Psoas muscle (tissue), 8 donors: ENCODE measurements around the gene WNT7B. TPM values are rescaled to one million over a fixed set of nuclear protein-coding genes. Genes with fewer than 3 reads are reported as not detected.

Source experiments
- ATAC-seq, 4 donors: fragments of 200-7000 bp; cut with Tn5 transposase; one replicate each; pipeline ENCODE4 v1.9.1; 2020; ENCODE audit warnings: moderate library complexity in 3 of 4, mild to moderate bottlenecking in 2 of 4
- DNase-seq, 2 donors: peaks; one replicate each; pipeline ENCODE4 v3.0.0-alpha.2; 2020
- H3K27ac ChIP-seq: fragments of 200-600 bp; one replicate; pipeline ENCODE4 v1.8.0; 2022
- H3K27me3 ChIP-seq, 3 donors: fragments of 200-600 bp in 1 of 3; one replicate each; pipeline versions ENCODE4 v1.6.1 to v1.8.0; 2013 to 2022; ENCODE audit warnings: low read length in 2 of 3, mild to moderate bottlenecking in 2 of 3, moderate library complexity in 1 of 3; ENCODE audit not compliant: insufficient read depth in 3 of 3
- H3K36me3 ChIP-seq, 2 donors: fragments of 200-600 bp in 1 of 2; one replicate each; pipeline versions ENCODE4 v1.6.1 to v1.8.0; 2013 to 2022; ENCODE audit warnings: low read depth in 1 of 2, mild to moderate bottlenecking in 1 of 2, moderate library complexity in 1 of 2; ENCODE audit not compliant: insufficient read depth in 1 of 2
- H3K4me1 ChIP-seq: fragments of 200-600 bp; one replicate; pipeline ENCODE4 v1.8.0; 2022
- H3K4me3 ChIP-seq: fragments of 200-600 bp; one replicate; pipeline ENCODE4 v1.8.0; 2022; ENCODE audit warnings: mild to moderate bottlenecking
- H3K9me3 ChIP-seq: fragments of 200-600 bp; one replicate; pipeline ENCODE4 v1.8.0; 2022
- WGBS, 3 donors: extraction: QIAGEN DNeasy Blood & Tissue Kit; methylation state at CpG; one replicate each; pipeline versions ENCODE4 v1.1.6 to v1.1.7; 2013; 5-methylcytosine and 5-hydroxymethylcytosine counted together
- intact Hi-C, 2 donors: fragments of 100-400 bp; cut with DNase I; formaldehyde crosslinking; loops; one replicate each; pipeline versions ENCODE4 v1.11.0 to v1.14.2; 2022
- polyA plus RNA-seq, 3 donors: library from polyadenylated mRNA; stranded (reverse); fragments of 200-250 nt; gene quantifications; one replicate each; pipeline ENCODE4 v1.2.3, GENCODE V29; 2013
- total RNA-seq, 4 donors: library from RNA; stranded (reverse); fragmentation: NEBNext Ultra II Directional in 2 of 4; extraction: Animal tissue kit (Norgen Biotek cat#: 25700) in 2 of 4; gene quantifications; one replicate each; pipeline versions ENCODE4 v1.2.1 to v1.2.4, GENCODE V29; 2021 to 2023
- TF ChIP-seq, protein P1 (sequence below): fragments of 200-600 bp; IDR thresholded peaks from one replicate; pipeline ENCODE4 v1.8.0; 2022; ENCODE audit warnings: antibody characterized with exemption
- donor health status: healthy with polysubstance abuse.
- donor health status: DM: no; HTN: no; CAD: no; lungs with moderate emphysema.
- donor health status: Bipolar disorder and iron deficiency.
- donor health status: healthy.
- donor health status: DM: yes; HTN: yes; CAD: no.
- donor health status: DM: no; HTN: no; CAD: no.
- donor health status: DM: no; HTN: no; CAD: no.
- donor health status: DM: yes; HTN: yes; CAD: no.

The WNT7B gene
- total and polyA plus RNA-seq, 7 donors: 0.05 TPM; not detected in 6

- Histone ChIP-seq H3K27me3 (peaks cover 0 to 5% (median 2%) of the 10 kb centered on the region in 3 donors), H3K36me3 (no peaks in the 10 kb centered on the region), H3K4me1 (no peaks in the 10 kb centered on the region), H3K27ac (no peak overlapping the region), H3K4me3 (no peak overlapping the region), H3K9me3 (no peaks in the 10 kb centered on the region)
- DNase-seq (no peak), ATAC-seq (no peak)
- WGBS, 3 donors: 92 to 93% (median 93%) methylated on average over 21 to 29 of the region's 29 CpGs
- TF ChIP-seq, protein P1, sequence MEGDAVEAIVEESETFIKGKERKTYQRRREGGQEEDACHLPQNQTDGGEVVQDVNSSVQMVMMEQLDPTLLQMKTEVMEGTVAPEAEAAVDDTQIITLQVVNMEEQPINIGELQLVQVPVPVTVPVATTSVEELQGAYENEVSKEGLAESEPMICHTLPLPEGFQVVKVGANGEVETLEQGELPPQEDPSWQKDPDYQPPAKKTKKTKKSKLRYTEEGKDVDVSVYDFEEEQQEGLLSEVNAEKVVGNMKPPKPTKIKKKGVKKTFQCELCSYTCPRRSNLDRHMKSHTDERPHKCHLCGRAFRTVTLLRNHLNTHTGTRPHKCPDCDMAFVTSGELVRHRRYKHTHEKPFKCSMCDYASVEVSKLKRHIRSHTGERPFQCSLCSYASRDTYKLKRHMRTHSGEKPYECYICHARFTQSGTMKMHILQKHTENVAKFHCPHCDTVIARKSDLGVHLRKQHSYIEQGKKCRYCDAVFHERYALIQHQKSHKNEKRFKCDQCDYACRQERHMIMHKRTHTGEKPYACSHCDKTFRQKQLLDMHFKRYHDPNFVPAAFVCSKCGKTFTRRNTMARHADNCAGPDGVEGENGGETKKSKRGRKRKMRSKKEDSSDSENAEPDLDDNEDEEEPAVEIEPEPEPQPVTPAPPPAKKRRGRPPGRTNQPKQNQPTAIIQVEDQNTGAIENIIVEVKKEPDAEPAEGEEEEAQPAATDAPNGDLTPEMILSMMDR: no peak
- intact Hi-C loops: no loop called here
These were observed 54.3 kb downstream of the WNT7B start for GRCh38 chr22:45922661-45923060.

DNA sequence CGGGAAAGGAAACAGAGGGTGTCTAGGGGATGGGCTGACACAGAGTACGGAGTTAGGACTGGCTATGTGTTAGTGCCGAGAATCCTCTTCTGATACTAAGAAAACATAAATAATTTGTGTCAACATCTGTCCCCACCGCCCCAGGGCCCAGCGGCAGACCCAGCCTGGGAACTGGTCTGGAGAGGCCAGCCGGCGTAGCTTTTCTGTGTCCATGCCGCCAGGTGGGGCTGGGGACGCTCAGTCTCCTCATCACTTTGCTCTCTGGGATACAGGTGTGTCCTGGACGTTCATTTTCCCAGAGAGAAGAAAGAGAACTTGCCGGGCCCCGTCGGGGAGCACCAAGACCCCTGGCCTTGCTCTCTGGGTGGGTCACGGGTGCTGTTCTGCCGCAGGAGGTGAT is 54.7 kb downstream of the WNT7B start:
- no peaks in the 10 kb centered on the region for H3K9me3 ChIP-seq
- WGBS, 3 donors: 76 to 80% (median 80%) methylated on average over 13 to 15 of the region's 15 CpGs
- TF ChIP-seq, protein P1: no peak
- H3K4me3 ChIP-seq: no peak overlapping the region
- no peaks in the 10 kb centered on the region for H3K4me1 ChIP-seq
- no peaks in the 10 kb centered on the region for H3K36me3 ChIP-seq
- no peak for ATAC-seq
- intact Hi-C loops: no loop called here
- H3K27ac ChIP-seq: no peak overlapping the region
- peaks cover 0 to 5% (median 2%) of the 10 kb centered on the region in 3 donors for H3K27me3 ChIP-seq
- DNase-seq: no peak

DNA sequence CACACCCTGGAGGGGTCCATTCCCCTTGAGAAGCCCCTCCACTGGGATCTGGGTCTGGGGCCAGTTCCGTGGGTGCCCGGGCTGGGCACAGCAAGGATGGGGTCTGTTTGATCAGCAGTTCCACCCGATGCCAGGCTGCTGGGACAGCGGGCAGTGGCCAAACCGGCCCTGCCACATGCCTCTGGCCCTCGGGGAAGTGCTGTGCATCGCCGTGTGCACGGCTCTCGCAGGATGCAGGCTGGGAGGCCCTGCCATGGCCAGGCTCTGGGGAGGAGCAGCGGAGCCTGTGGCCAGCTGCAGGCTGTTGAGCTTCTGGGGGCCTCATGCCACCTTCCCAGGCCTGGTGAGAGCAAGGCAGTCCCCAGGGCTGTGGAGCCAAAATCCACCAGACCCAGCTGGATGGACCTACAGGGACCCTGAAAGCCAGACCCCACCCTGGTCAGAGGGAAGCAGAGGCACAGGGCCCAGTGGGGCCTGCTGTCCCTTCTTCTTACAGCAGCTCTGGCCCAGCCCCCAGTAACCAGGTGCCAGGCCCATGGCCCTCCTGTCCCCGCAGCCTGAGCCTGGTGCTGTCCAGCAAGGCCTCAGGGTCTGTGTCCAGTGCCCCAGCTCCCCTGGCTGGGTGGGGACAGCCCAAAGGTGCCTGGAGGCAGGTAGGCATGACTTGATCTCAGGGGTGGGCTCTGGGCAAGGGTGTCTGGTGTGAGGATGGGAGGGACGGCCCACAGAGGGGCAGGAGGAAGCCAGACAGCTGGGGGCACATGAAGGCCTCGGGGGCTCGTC is 57.3 kb downstream of the WNT7B start:
- no peak for ATAC-seq
- intact Hi-C loops: no loop called here
- WGBS, 3 donors: 72 to 81% (median 77%) methylated on average over 9 to 15 of the region's 15 CpGs

GRCh38 chr22:45918459-45919370 is 58.2 kb downstream of the WNT7B start:
- ATAC-seq: no peak
- Histone ChIP-seq H3K36me3 (no peaks in the 10 kb centered on the region), H3K4me1 (no peaks in the 10 kb centered on the region), H3K27me3 (peaks cover 0 to 5% (median 0%) of the 10 kb centered on the region in 3 donors), H3K9me3 (no peaks in the 10 kb centered on the region), H3K27ac (no peak overlapping the region), H3K4me3 (no peak overlapping the region)
- 61 to 68% (median 62%) methylated on average over 34 to 35 of the region's 35 CpGs for WGBS, 3 donors
- TF ChIP-seq, protein P1: no peak
- intact Hi-C loops: no loop called here
- no peak for DNase-seq

More for the DNA sequence above, 57.3 kb downstream of the WNT7B start:
- DNase-seq: no peak
- Histone ChIP-seq H3K9me3 (no peaks in the 10 kb centered on the region), H3K27me3 (peaks cover 0 to 5% (median 0%) of the 10 kb centered on the region in 3 donors), H3K4me1 (no peaks in the 10 kb centered on the region), H3K27ac (no peak overlapping the region), H3K36me3 (no peaks in the 10 kb centered on the region), H3K4me3 (no peak overlapping the region)
- TF ChIP-seq, protein P1: no peak
